Omental fat pad (tissue), 4 donors: ENCODE data around the gene ERCC6L2. TPM values are rescaled to one million over a fixed set of nuclear protein-coding genes. Genes with fewer than 3 reads are reported as not detected.

ENCODE experiments used
- ATAC-seq: fragments of 150-250 bp; one replicate; pipeline ENCODE4 v1.9.1; 2016; ENCODE audit warnings: mild to moderate bottlenecking, moderate library complexity; ENCODE audit not compliant: low FRiP score
- DNase-seq: peaks from one replicate; pipeline ENCODE4 v3.0.0-alpha.2; 2019; ENCODE audit warnings: low spot score
- total RNA-seq, 4 donors: library from RNA; depleted of rRNA; stranded (reverse); fragments of >200 nt; gene quantifications; one replicate each; pipeline ENCODE4 v1.1.0, GENCODE V29; 2016
- TF ChIP-seq, protein P1 (sequence below), 3 donors: fragments of 450-650 bp; IDR thresholded peaks; one replicate each; pipeline ENCODE4 v1.5.1; 2016 to 2017; ENCODE audit warnings: antibody characterized with exemption in 3 of 3, mild to moderate bottlenecking in 3 of 3, moderate library complexity in 2 of 3

The ERCC6L2 gene
- total RNA-seq, 4 donors from 2014 or later = 48.9 to 84.6 (median 58.1) TPM

GRCh38 chr9:95952471-95952870 lies 77.0 kb downstream of the ERCC6L2 start:
- DNase-seq (no peak), ATAC-seq (no peak)
- TF ChIP-seq, protein P1, sequence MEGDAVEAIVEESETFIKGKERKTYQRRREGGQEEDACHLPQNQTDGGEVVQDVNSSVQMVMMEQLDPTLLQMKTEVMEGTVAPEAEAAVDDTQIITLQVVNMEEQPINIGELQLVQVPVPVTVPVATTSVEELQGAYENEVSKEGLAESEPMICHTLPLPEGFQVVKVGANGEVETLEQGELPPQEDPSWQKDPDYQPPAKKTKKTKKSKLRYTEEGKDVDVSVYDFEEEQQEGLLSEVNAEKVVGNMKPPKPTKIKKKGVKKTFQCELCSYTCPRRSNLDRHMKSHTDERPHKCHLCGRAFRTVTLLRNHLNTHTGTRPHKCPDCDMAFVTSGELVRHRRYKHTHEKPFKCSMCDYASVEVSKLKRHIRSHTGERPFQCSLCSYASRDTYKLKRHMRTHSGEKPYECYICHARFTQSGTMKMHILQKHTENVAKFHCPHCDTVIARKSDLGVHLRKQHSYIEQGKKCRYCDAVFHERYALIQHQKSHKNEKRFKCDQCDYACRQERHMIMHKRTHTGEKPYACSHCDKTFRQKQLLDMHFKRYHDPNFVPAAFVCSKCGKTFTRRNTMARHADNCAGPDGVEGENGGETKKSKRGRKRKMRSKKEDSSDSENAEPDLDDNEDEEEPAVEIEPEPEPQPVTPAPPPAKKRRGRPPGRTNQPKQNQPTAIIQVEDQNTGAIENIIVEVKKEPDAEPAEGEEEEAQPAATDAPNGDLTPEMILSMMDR (IDR thresholded peaks at IDR 0.05) = no peak

GRCh38 chr9:95953986-95954385 lies 78.5 kb downstream of the ERCC6L2 start:
- TF ChIP-seq, protein P1 (IDR thresholded peaks at IDR 0.05) = no peak
- no peak for ATAC-seq
- DNase-seq = no peak

DNA sequence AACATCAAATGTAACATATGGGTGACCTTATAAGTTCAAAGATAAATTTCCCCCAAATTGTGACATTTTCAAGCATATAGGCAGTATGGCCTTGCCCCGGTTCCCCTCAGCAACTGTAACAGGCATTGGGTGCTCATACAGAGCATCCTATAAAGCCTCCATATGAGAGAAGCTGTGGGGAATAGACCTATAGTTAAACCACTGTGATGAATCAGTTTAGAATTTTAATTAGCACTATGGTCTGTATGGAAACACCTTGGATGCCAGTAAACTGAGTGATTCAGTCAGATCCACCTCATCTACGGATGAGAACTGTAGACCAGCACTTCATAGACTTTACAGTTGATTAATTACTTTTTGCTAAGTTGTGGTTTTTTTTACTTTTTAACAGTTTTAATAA lies 79.4 kb downstream of the ERCC6L2 start:
- TF ChIP-seq, protein P1 (IDR thresholded peaks at IDR 0.05) = no peak
- no peak for DNase-seq
- no peak for ATAC-seq

GRCh38 chr9:95962936-95963335 lies 87.4 kb downstream of the ERCC6L2 start:
- no peak for DNase-seq
- no peak for ATAC-seq

DNA sequence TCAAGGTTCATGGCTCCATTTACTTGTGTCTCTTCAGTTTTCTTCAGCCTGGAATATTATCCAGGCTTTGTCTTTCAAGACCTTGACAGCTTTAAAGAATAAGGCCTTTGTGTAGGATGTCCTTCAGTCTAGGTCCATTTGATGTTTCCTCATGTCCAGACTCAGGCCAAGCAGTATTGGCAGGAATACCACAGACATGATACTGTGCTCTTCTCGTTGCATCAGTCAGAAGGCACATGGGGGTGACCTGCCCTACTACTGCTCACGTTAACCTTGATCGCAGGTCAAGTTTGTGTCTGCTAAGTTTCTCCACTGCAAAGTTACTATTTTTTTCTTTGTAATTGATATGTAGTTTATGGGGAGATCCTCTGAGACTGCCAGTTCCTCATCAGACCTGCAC lies 88.2 kb downstream of the ERCC6L2 start:
- TF ChIP-seq, protein P1 (IDR thresholded peaks at IDR 0.05) = no peak
- DNase-seq (no peak), ATAC-seq (no peak)

More at GRCh38 chr9:95962936-95963335, 87.4 kb downstream of the ERCC6L2 start:
- TF ChIP-seq, protein P1 (IDR thresholded peaks at IDR 0.05) = no peak

GRCh38 chr9:95966306-95966705 lies 90.8 kb downstream of the ERCC6L2 start:
- ATAC-seq (no peak), DNase-seq (no peak)
- TF ChIP-seq, protein P1 (IDR thresholded peaks at IDR 0.05) = no peak

- DNase-seq (no peak), ATAC-seq (no peak)
- TF ChIP-seq, protein P1 (IDR thresholded peaks at IDR 0.05) = no peak
Measured at GRCh38 chr9:95970317-95970716, 94.8 kb downstream of the ERCC6L2 start.
